ENCODE measurements around the gene CPLANE2.
"Not testable (repeated sequence)": the region's sequence is repeated elsewhere in the genome, so short reads cannot be mapped to it uniquely, and the experiment has no call there.

The CPLANE2 gene

DNA sequence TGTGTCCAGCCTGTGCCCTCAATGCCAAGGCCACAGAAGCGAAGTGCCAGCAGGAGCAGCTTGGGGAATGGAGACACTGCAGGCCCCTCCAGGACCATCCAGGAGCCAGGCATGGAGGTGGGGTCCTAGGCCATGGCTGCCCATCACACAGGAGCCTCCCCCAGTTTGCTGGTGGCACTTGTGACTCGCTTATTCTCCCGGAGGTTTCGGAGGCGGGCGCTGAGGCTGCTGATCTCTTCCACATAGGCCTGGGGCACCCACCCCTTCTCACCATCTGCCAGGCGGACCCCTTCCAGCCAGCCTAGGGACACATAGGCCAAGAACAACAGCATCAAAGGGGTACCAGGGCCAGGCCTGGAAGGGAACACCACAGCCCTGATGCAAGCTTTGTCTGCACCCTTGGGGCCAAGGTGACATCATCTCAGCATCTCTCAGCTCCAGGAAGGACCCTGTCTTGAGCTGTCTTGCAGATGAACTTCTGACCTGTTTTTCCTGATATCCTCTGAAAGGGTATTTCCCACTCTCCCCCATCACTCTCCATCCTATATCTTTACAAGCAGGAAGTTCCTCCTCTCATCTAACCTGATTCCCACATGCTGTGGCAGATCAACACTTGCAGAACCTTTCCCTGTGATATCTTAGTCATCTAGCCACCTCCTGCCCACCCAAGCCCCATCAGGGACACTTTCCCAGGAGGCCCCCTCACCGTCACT is 38.4 kb downstream of the CPLANE2 start:
- in situ Hi-C loops (cut with HindIII; ENCODE audit: low sequenced_read_pairs): no loop called here
- no peak overlapping the region for H3K4me3 ChIP-seq (ENCODE audit: low read depth, low read length)
- DNase-seq (ENCODE audit: low read depth, low spot score): no peak
- TF ChIP-seq, protein P1, sequence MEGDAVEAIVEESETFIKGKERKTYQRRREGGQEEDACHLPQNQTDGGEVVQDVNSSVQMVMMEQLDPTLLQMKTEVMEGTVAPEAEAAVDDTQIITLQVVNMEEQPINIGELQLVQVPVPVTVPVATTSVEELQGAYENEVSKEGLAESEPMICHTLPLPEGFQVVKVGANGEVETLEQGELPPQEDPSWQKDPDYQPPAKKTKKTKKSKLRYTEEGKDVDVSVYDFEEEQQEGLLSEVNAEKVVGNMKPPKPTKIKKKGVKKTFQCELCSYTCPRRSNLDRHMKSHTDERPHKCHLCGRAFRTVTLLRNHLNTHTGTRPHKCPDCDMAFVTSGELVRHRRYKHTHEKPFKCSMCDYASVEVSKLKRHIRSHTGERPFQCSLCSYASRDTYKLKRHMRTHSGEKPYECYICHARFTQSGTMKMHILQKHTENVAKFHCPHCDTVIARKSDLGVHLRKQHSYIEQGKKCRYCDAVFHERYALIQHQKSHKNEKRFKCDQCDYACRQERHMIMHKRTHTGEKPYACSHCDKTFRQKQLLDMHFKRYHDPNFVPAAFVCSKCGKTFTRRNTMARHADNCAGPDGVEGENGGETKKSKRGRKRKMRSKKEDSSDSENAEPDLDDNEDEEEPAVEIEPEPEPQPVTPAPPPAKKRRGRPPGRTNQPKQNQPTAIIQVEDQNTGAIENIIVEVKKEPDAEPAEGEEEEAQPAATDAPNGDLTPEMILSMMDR (IDR thresholded peaks at IDR 0.05; ENCODE audit: low read depth, low read length): no peak

DNA sequence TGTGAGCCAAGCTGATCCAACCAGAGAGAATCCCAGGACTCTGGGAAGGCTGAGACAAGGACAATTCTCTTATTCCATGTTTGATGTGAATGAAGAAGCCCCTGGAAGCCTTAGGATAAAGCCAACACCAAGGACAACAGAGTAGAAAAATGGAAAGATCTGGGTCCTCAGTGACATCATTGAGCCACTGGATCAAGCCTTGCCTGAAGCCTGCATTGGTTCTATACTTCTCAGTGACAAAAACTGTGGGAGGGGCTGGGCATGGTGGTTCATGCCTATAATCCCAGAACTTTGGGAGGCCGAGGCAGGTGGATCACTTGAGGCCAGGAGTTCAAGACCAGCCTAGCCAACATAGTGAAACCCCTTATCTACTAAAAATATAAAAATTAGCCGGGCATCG is 40.1 kb downstream of the CPLANE2 start:
- TF ChIP-seq, protein P1 (IDR thresholded peaks at IDR 0.05; ENCODE audit: low read depth, low read length): no peak
- DNase-seq (ENCODE audit: low read depth, low spot score): no peak
- H3K4me3 ChIP-seq (ENCODE audit: low read depth, low read length): no peak overlapping the region
- in situ Hi-C loops (cut with HindIII; ENCODE audit: low sequenced_read_pairs): no loop called here

DNA sequence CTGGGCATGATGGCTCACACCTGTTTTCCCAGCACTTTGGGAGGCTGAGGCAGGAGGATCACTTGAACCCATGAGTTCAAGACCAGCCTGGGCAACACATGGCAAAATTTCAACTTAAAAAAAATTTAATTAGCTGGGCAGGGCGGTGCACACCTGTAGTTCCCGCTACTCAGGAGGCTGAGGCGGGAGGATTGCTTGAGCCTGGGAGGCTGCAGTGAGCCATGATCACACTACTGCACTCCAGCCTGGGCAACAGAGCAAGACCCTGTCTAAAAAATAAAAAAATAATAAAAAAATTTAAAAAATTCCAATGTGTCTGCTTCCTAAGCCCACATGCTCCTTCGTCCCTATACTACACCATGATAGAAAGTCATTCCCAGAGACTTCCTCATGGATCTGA is 40.8 kb downstream of the CPLANE2 start:
- H3K4me3 ChIP-seq (ENCODE audit: low read depth, low read length); in situ Hi-C loops (cut with HindIII; ENCODE audit: low sequenced_read_pairs); DNase-seq (ENCODE audit: low read depth, low spot score): not testable (repeated sequence)

DNA sequence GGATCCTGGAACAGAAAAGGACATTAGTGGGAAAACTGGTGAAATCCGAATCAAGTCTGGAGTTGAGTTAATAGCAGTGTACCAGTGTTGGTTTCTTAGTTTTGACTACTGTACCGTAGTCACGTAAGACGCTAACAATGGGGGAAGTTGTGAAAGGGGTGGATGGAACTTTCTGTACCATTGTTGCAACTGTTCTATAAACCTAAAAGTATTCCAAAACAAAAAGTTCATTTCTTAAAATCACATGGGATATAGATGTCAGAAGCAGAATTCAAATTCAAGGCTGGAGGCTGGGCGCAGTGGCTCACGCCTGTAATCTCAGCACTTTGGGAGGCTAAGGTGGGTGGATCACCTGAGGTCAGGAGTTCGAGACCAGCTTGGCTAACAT is 41.5 kb downstream of the CPLANE2 start:
- in situ Hi-C loops (cut with HindIII; ENCODE audit: low sequenced_read_pairs): no loop called here
- DNase-seq (ENCODE audit: low read depth, low spot score): no peak
- H3K4me3 ChIP-seq (ENCODE audit: low read depth, low read length): no peak overlapping the region
- TF ChIP-seq, protein P1 (IDR thresholded peaks at IDR 0.05; ENCODE audit: low read depth, low read length): no peak

DNA sequence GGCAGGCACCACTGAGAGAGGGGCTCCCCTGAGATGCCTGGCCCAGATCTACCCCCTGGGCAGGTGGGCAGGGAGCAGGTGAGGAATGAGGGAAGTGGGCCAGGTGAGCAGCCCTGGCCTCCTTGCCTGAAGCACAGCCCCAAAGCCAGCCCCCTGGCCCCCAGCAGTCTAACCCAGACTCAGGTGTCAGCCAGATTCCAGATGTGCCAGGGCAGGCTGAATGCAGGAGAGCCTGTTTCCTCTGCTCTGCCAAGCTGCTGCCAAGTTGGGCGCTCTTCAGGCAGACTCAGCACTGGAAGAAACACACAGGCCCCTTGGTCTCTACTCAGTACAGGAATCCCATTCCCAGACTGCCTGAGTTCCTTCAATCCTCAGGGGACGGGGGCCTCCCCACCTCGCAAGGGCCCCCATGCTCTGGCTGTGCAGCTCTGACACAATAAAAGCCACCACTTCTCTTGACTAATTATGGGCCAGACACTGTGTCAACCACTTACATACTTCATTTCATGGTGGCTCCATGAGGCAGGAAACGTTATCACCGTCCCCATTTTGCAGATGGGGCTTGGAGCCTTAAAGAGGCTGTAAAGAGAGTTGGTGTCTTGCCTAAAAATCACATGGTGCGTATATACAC is 45.0 kb downstream of the CPLANE2 start:
- no peak for DNase-seq (ENCODE audit: low read depth, low spot score)
- H3K4me3 ChIP-seq (ENCODE audit: low read depth, low read length): no peak overlapping the region
- TF ChIP-seq, protein P1 (IDR thresholded peaks at IDR 0.05; ENCODE audit: low read depth, low read length): no peak
- in situ Hi-C loops (cut with HindIII; ENCODE audit: low sequenced_read_pairs): no loop called here

DNA sequence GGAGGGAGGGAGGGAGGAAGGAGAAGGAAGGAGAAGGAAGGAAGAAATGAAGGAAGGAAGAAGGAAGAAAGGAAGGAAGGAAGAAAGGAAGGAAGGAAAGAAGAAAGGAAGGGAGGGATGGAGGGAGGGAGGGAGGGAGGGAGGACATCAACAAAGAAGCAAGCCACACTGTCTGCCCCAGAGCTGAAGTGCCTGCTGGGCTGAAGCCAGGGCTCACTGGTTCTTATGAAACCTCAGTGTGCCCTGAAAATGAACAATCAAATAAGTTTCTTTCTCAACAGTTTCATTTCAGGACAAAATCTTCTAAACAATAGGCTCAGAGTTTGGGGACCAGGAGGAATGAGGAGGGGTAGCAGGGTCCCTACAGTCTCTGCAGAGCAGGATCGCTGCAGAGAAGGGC is 45.7 kb downstream of the CPLANE2 start:
- in situ Hi-C loops (cut with HindIII; ENCODE audit: low sequenced_read_pairs): no loop called here
- no peak for DNase-seq (ENCODE audit: low read depth, low spot score)
- no peak overlapping the region for H3K4me3 ChIP-seq (ENCODE audit: low read depth, low read length)
- TF ChIP-seq, protein P1 (IDR thresholded peaks at IDR 0.05; ENCODE audit: low read depth, low read length): no peak

DNA sequence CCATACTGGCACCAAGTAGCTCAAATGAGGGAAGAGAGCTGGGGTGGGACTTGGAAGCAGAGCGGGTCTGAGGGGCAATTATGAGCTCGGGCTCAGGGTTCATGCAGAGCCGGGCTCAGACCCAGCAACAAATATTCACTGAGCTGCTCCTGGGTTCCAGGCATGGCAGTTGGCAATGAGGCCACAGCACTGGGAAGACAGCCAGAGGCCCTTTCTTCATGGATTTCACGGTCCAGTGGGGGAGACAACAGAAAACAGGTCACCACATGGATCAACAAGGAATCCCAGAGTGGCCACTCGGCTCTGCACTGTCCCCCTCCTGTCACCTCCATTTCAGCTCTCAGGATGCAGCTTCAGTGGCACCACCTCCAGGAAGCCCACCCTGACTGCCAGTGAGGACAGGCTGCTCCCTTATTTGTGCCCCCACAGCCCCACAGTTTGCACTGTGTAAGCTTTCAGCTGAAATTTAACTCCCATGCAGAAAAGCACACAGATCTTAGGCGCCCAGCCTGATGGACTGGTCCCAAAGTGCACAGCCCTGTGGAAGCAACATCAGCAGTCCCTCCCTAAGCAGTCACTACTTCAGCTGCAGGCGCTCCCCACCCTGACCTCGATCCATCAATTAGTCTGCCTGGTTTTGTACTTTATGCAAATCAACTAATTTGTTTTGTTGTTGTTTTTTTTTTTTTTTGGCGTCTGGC is 46.9 kb downstream of the CPLANE2 start:
- DNase-seq (ENCODE audit: low read depth, low spot score): no peak
- in situ Hi-C loops (cut with HindIII; ENCODE audit: low sequenced_read_pairs): no loop called here
- TF ChIP-seq, protein P1 (IDR thresholded peaks at IDR 0.05; ENCODE audit: low read depth, low read length): no peak
- no peak overlapping the region for H3K4me3 ChIP-seq (ENCODE audit: low read depth, low read length)

All from astrocyte of the spinal cord (primary cell).